IMR-90 (cell line): Measurements from ENCODE around the gene NNMT.

Experiments
- BHLHE40 ChIP-seq: fragments of 150-350 bp; IDR thresholded peaks from 2 replicates; pipeline ENCODE4 v1.6.1; 2016; ENCODE audit warnings: mild to moderate bottlenecking, low read depth, low read length
- CEBPB ChIP-seq: IDR thresholded peaks from 2 replicates; pipeline ENCODE4 v1.6.1; 2012; ENCODE audit warnings: low read depth, low read length, improper control_type of control experiment
- CHD1 ChIP-seq: IDR thresholded peaks from 2 replicates; pipeline ENCODE4 v1.6.1; 2012; ENCODE audit warnings: low read depth, low read length, improper control_type of control experiment
- FOS ChIP-seq: fragments of 150-350 bp; IDR thresholded peaks from 2 replicates; pipeline ENCODE4 v1.6.1; 2016; ENCODE audit warnings: low read depth, low read length
- MAFK ChIP-seq: IDR thresholded peaks from 2 replicates; pipeline ENCODE4 v1.6.1; 2012; ENCODE audit warnings: low read depth, low read length, improper control_type of control experiment
- MAZ ChIP-seq: IDR thresholded peaks from 2 replicates; pipeline ENCODE4 v1.6.1; 2012; ENCODE audit warnings: low read depth, mild to moderate bottlenecking, low read length, improper control_type of control experiment, moderate library complexity, borderline replicate concordance
- MXI1 ChIP-seq: IDR thresholded peaks from 2 replicates; pipeline ENCODE4 v1.6.1; 2012; ENCODE audit warnings: low read depth, mild to moderate bottlenecking, low read length, moderate library complexity, borderline replicate concordance
- POLR2A ChIP-seq: IDR thresholded peaks from 2 replicates; pipeline ENCODE4 v1.6.1; 2012; ENCODE audit warnings: mild to moderate bottlenecking, low read depth, low read length
- RAD21 ChIP-seq: IDR thresholded peaks from 2 replicates; pipeline ENCODE4 v1.6.1; 2012; ENCODE audit warnings: low read length, improper control_type of control experiment
- RCOR1 ChIP-seq: IDR thresholded peaks from 2 replicates; pipeline ENCODE4 v1.6.1; 2012; ENCODE audit warnings: mild to moderate bottlenecking, low read length, improper control_type of control experiment; ENCODE audit not compliant: insufficient replicate concordance
- SMC3 ChIP-seq: fragments of 150-350 bp; IDR thresholded peaks from 2 replicates; pipeline ENCODE4 v1.6.1; 2016; ENCODE audit warnings: low read depth, mild to moderate bottlenecking, antibody characterized with exemption, low read length, moderate library complexity
- TF ChIP-seq, protein P1 (sequence below): conservative IDR thresholded peaks from 2 replicates; pipeline ENCODE4 v1.5.1; 2012; ENCODE audit warnings: mild to moderate bottlenecking, low read depth, low read length, improper control_type of control experiment
- TF ChIP-seq, protein P2 (sequence below): fragments of 150-350 bp; IDR thresholded peaks from 2 replicates; pipeline ENCODE4 v1.6.1; 2017; ENCODE audit warnings: mild to moderate bottlenecking, antibody characterized with exemption, low read length, low read depth
- TF ChIP-seq, protein P3 (sequence below): fragments of 150-350 bp; IDR thresholded peaks from 2 replicates; pipeline ENCODE4 v1.6.1; 2016; ENCODE audit warnings: low read depth, mild to moderate bottlenecking, low read length, moderate library complexity, borderline replicate concordance

GRCh38 chr11:114276077-114276476 lies 20.1 kb upstream of the NNMT start:
- TF ChIP-seq, protein P1, sequence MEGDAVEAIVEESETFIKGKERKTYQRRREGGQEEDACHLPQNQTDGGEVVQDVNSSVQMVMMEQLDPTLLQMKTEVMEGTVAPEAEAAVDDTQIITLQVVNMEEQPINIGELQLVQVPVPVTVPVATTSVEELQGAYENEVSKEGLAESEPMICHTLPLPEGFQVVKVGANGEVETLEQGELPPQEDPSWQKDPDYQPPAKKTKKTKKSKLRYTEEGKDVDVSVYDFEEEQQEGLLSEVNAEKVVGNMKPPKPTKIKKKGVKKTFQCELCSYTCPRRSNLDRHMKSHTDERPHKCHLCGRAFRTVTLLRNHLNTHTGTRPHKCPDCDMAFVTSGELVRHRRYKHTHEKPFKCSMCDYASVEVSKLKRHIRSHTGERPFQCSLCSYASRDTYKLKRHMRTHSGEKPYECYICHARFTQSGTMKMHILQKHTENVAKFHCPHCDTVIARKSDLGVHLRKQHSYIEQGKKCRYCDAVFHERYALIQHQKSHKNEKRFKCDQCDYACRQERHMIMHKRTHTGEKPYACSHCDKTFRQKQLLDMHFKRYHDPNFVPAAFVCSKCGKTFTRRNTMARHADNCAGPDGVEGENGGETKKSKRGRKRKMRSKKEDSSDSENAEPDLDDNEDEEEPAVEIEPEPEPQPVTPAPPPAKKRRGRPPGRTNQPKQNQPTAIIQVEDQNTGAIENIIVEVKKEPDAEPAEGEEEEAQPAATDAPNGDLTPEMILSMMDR: no peak
- TF ChIP-seq SMC3 (no peak), CEBPB (no peak), MAZ (no peak), POLR2A (no peak), MXI1 (no peak), FOS (no peak), RCOR1 (no peak), MAFK (no peak), CHD1 (no peak), RAD21 (no peak), BHLHE40 (no peak)
- TF ChIP-seq, protein P2, sequence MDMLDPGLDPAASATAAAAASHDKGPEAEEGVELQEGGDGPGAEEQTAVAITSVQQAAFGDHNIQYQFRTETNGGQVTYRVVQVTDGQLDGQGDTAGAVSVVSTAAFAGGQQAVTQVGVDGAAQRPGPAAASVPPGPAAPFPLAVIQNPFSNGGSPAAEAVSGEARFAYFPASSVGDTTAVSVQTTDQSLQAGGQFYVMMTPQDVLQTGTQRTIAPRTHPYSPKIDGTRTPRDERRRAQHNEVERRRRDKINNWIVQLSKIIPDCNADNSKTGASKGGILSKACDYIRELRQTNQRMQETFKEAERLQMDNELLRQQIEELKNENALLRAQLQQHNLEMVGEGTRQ: no peak
- TF ChIP-seq, protein P3, sequence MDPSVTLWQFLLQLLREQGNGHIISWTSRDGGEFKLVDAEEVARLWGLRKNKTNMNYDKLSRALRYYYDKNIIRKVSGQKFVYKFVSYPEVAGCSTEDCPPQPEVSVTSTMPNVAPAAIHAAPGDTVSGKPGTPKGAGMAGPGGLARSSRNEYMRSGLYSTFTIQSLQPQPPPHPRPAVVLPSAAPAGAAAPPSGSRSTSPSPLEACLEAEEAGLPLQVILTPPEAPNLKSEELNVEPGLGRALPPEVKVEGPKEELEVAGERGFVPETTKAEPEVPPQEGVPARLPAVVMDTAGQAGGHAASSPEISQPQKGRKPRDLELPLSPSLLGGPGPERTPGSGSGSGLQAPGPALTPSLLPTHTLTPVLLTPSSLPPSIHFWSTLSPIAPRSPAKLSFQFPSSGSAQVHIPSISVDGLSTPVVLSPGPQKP: no peak
